Thymus (tissue), 11 donors: ENCODE measurements around the gene MARCHF2. TPM values are rescaled to one million over a fixed set of nuclear protein-coding genes. Genes with fewer than 3 reads are reported as not detected.
"Not testable (repeated sequence)": the region's sequence is repeated elsewhere in the genome, so short reads cannot be mapped to it uniquely, and the experiment has no call there.

Experiments
- DNase-seq, 9 donors: peaks; one replicate each; pipeline ENCODE4 v3.0.0-alpha.2; 2013; ENCODE audit warnings: low spot score in 9 of 9, low read depth in 6 of 9, missing footprints in 1 of 9
- H3K27ac ChIP-seq, 2 donors: one replicate each; pipeline ENCODE4 v1.5.1; 2013; ENCODE audit warnings: control low read depth in 1 of 2, low read depth in 1 of 2, low read length in 1 of 2, mild to moderate bottlenecking in 1 of 2, moderate library complexity in 1 of 2
- H3K27me3 ChIP-seq, 2 donors: one replicate each; pipeline ENCODE4 v1.5.1; 2013; ENCODE audit warnings: low read length in 1 of 2; ENCODE audit not compliant: control insufficient read depth in 2 of 2, insufficient read depth in 1 of 2
- H3K36me3 ChIP-seq, 2 donors: one replicate each; pipeline ENCODE4 v1.5.1; 2013; ENCODE audit warnings: low read length in 1 of 2, mild to moderate bottlenecking in 1 of 2, moderate library complexity in 1 of 2; ENCODE audit not compliant: control insufficient read depth in 2 of 2, insufficient read depth in 2 of 2
- H3K4me1 ChIP-seq, 2 donors: one replicate each; pipeline ENCODE4 v1.5.1; 2013; ENCODE audit warnings: low read length in 2 of 2; ENCODE audit not compliant: control insufficient read depth in 2 of 2, insufficient read depth in 2 of 2
- H3K4me3 ChIP-seq, 2 donors: one replicate each; pipeline ENCODE4 v1.5.1; 2013; ENCODE audit warnings: low read length in 2 of 2, control low read depth in 1 of 2, mild to moderate bottlenecking in 1 of 2
- H3K9me3 ChIP-seq, 2 donors: one replicate each; pipeline ENCODE4 v1.5.1; 2013; ENCODE audit warnings: low read length in 1 of 2, mild to moderate bottlenecking in 1 of 2; ENCODE audit not compliant: control insufficient read depth in 2 of 2, insufficient read depth in 1 of 2
- WGBS: extraction: QIAGEN DNeasy Blood & Tissue Kit; methylation state at CpG from one replicate; pipeline ENCODE4 v1.1.7; 2013; 5-methylcytosine and 5-hydroxymethylcytosine counted together
- polyA plus RNA-seq: library from polyadenylated mRNA; stranded (reverse); fragments of 200-250 nt; gene quantifications from one replicate; pipeline ENCODE4 v1.2.3, GENCODE V29; 2013
- total RNA-seq: library from RNA; stranded (reverse); fragments of 120-200 nt; gene quantifications from one replicate; pipeline ENCODE4 v1.2.4, GENCODE V29; 2013
- donor health status: healthy.

Gene MARCHF2
- total and polyA plus RNA-seq, 2 donors, result 24.5 to 30.7 TPM

- no peak overlapping the region for H3K4me3 ChIP-seq
- H3K4me1 ChIP-seq, result peaks cover 0 to 3% of the 10 kb centered on the region in 2 donors
- no peaks in the 10 kb centered on the region for H3K9me3 ChIP-seq
- no peaks in the 10 kb centered on the region for H3K27me3 ChIP-seq
- peaks cover 13 to 32% of the 10 kb centered on the region in 2 donors for H3K36me3 ChIP-seq
- DNase-seq, result no peak
- no peak overlapping the region for H3K27ac ChIP-seq
- WGBS, result 97% methylated on average over 28 of the region's 28 CpGs
Observed at GRCh38 chr19:8421484-8422461, 8.7 kb downstream of the MARCHF2 start.

- H3K36me3 ChIP-seq, result peaks cover 16 to 33% of the 10 kb centered on the region in 2 donors
- peak overlapping the region; percentile 47 to 60 for H3K27ac ChIP-seq
- no peaks in the 10 kb centered on the region for H3K27me3 ChIP-seq
- no peak overlapping the region for H3K4me3 ChIP-seq
- no peak for DNase-seq
- no peaks in the 10 kb centered on the region for H3K9me3 ChIP-seq
- 92% methylated on average over 9 of the region's 9 CpGs for WGBS
- peaks cover 0 to 3% of the 10 kb centered on the region in 2 donors for H3K4me1 ChIP-seq
Observed at GRCh38 chr19:8423817-8424223, 10.7 kb downstream of the MARCHF2 start.

- not testable (repeated sequence) for DNase-seq, H3K27ac ChIP-seq, H3K27me3 ChIP-seq, H3K9me3 ChIP-seq, H3K4me3 ChIP-seq, H3K4me1 ChIP-seq
- peaks cover 16 to 36% of the 10 kb centered on the region in 2 donors for H3K36me3 ChIP-seq
- WGBS, result 97% methylated on average over 6 of the region's 6 CpGs
Observed at GRCh38 chr19:8425331-8425730, 12.2 kb downstream of the MARCHF2 start.

- Histone ChIP-seq H3K36me3 (peaks cover 22 to 45% of the 10 kb centered on the region in 2 donors), H3K4me3 (no peak overlapping the region), H3K9me3 (no peaks in the 10 kb centered on the region), H3K27me3 (no peaks in the 10 kb centered on the region), H3K4me1 (peaks cover 0 to 3% of the 10 kb centered on the region in 2 donors), H3K27ac (no peak overlapping the region)
- WGBS, result 98% methylated on average over 7 of the region's 7 CpGs
- no peak for DNase-seq
Observed at GRCh38 chr19:8426283-8426682, 13.2 kb downstream of the MARCHF2 start.

- no peaks in the 10 kb centered on the region for H3K27me3 ChIP-seq
- peaks cover 18 to 36% of the 10 kb centered on the region in 2 donors for H3K36me3 ChIP-seq
- H3K4me1 ChIP-seq, result no peaks in the 10 kb centered on the region
- DNase-seq, result no peak
- 90% methylated on average over 6 of the region's 6 CpGs for WGBS
- H3K27ac ChIP-seq, result no peak overlapping the region
- H3K9me3 ChIP-seq, result no peaks in the 10 kb centered on the region
- H3K4me3 ChIP-seq, result no peak overlapping the region
Observed at GRCh38 chr19:8429044-8429443, 15.9 kb downstream of the MARCHF2 start.

GRCh38 chr19:8429826-8430225, 16.7 kb downstream of the MARCHF2 start:
- DNase-seq, result no peak
- no peaks in the 10 kb centered on the region for H3K9me3 ChIP-seq
- WGBS, result over 99% methylated on average over 6 of the region's 6 CpGs
- H3K4me3 ChIP-seq, result no peak overlapping the region
- H3K4me1 ChIP-seq, result no peaks in the 10 kb centered on the region
- H3K27me3 ChIP-seq, result no peaks in the 10 kb centered on the region
- no peak overlapping the region for H3K27ac ChIP-seq
- H3K36me3 ChIP-seq, result peaks cover 18 to 35% of the 10 kb centered on the region in 2 donors

GRCh38 chr19:8430650-8431049, 17.5 kb downstream of the MARCHF2 start:
- no peaks in the 10 kb centered on the region for H3K27me3 ChIP-seq
- no peaks in the 10 kb centered on the region for H3K4me1 ChIP-seq
- peaks cover 18 to 37% of the 10 kb centered on the region in 2 donors for H3K36me3 ChIP-seq
- DNase-seq, result no peak
- no peak overlapping the region for H3K27ac ChIP-seq
- 97% methylated on average over 20 of the region's 20 CpGs for WGBS
- H3K9me3 ChIP-seq, result no peaks in the 10 kb centered on the region
- H3K4me3 ChIP-seq, result no peak overlapping the region

- Histone ChIP-seq H3K9me3 (no peaks in the 10 kb centered on the region), H3K4me1 (no peaks in the 10 kb centered on the region), H3K27ac (no peak overlapping the region), H3K36me3 (peaks cover 10 to 17% of the 10 kb centered on the region in 2 donors), H3K4me3 (no peak overlapping the region), H3K27me3 (no peaks in the 10 kb centered on the region)
- WGBS, result 98% methylated on average over 12 of the region's 12 CpGs
- DNase-seq, result no peak
Observed at GRCh38 chr19:8438236-8438635, 25.1 kb downstream of the MARCHF2 start.

- 96% methylated on average over 6 of the region's 6 CpGs for whole genome bisulfite sequencing
Observed at GRCh38 chr19:8441725-8442544, 28.8 kb downstream of the MARCHF2 start.

More at GRCh38 chr19:8441725-8442544, 28.8 kb downstream of the MARCHF2 start:
- Histone ChIP-seq H3K27me3 (no peaks in the 10 kb centered on the region), H3K9me3 (no peaks in the 10 kb centered on the region), H3K4me3 (no peak overlapping the region), H3K4me1 (peaks cover 8 to 18% of the 10 kb centered on the region in 2 donors), H3K27ac (no peak overlapping the region), H3K36me3 (peaks cover 12 to 20% of the 10 kb centered on the region in 2 donors)
- no peak for DNase-seq
